Sigmoid colon (tissue), 7 donors: ENCODE measurements around the gene TRABD2B. TPM values are rescaled to one million over a fixed set of nuclear protein-coding genes. Genes with fewer than 3 reads are reported as not detected.

ENCODE experiments used
- DNase-seq: peaks from one replicate; pipeline ENCODE4 v3.0.0-alpha.2; 2019
- H3K27ac ChIP-seq, 4 donors: fragments of 200-600 bp; sonication (generic); one replicate each; pipeline ENCODE4 v1.5.1; 2016 to 2019; ENCODE audit warnings: mild to moderate bottlenecking in 1 of 4
- H3K27me3 ChIP-seq, 3 donors: fragments of 200-600 bp; sonication (generic); one replicate each; pipeline ENCODE4 v1.5.1; 2019; ENCODE audit warnings: mild to moderate bottlenecking in 1 of 3
- H3K36me3 ChIP-seq, 4 donors: fragments of 200-600 bp; sonication (generic); one replicate each; pipeline ENCODE4 v1.5.1; 2016 to 2019
- H3K4me1 ChIP-seq, 4 donors: fragments of 200-600 bp; sonication (generic); one replicate each; pipeline ENCODE4 v1.5.1; 2017 to 2019
- H3K4me3 ChIP-seq, 4 donors: fragments of 200-600 bp; sonication (generic); one replicate each; pipeline ENCODE4 v1.5.1; 2017 to 2019; ENCODE audit warnings: mild to moderate bottlenecking in 2 of 4, moderate library complexity in 1 of 4
- H3K9me3 ChIP-seq, 4 donors: fragments of 200-600 bp in 3 of 4; sonication (generic) in 3 of 4; one replicate each; pipeline versions ENCODE4 v1.5.1 to v1.6.1; 2013 to 2019
- CTCF ChIP-seq, 4 experiments: fragments of 450-650 bp in 3 of 4; fragments of 200-600 bp in 1 of 4; IDR thresholded peaks; one replicate each; pipeline ENCODE4 v1.5.1; 2016 to 2019; ENCODE audit warnings: antibody characterized with exemption in 4 of 4, mild to moderate bottlenecking in 3 of 4, moderate library complexity in 2 of 4
- EP300 ChIP-seq, 4 donors: sonication (generic); formaldehyde crosslinking; IDR thresholded peaks; one replicate each; pipeline ENCODE4 v1.6.1; 2017; ENCODE audit warnings: antibody characterized with exemption in 4 of 4
- POLR2A ChIP-seq, 2 donors: fragments of 450-650 bp; IDR thresholded peaks; one replicate each; pipeline ENCODE4 v1.6.1; 2016; ENCODE audit warnings: antibody characterized with exemption in 2 of 2, mild to moderate bottlenecking in 2 of 2, moderate library complexity in 2 of 2
- POLR2AphosphoS5 ChIP-seq, 4 donors: sonication (generic); formaldehyde crosslinking; IDR thresholded peaks; one replicate each; pipeline ENCODE4 v1.6.1; 2017; ENCODE audit warnings: antibody characterized with exemption in 4 of 4
- WGBS, 2 donors: extraction: QIAGEN DNeasy Blood & Tissue Kit; methylation state at CpG; one replicate each; pipeline ENCODE4 v1.1.7; 2013; 5-methylcytosine and 5-hydroxymethylcytosine counted together
- intact Hi-C: fragments of 100-400 bp; cut with DNase I; formaldehyde crosslinking; loops from one replicate; pipeline ENCODE4 v1.15.1; 2023
- polyA plus RNA-seq, 3 donors: library from polyadenylated mRNA; stranded (reverse); fragments of 200-250 nt; gene quantifications; one replicate each; pipeline ENCODE4 v1.2.3, GENCODE V29; 2013
- total RNA-seq, 4 donors: library from RNA; depleted of rRNA; stranded (reverse); fragments of >200 nt; gene quantifications; one replicate each; pipeline ENCODE4 v1.1.0, GENCODE V29; 2016
- donor health status: healthy with polysubstance abuse.
- donor health status: Bipolar disorder and iron deficiency.
- donor health status: healthy.

Gene TRABD2B
- total and polyA plus RNA-seq, 7 donors, result 0.63 to 1.8 (median 1.0) TPM; not detected in 1

- WGBS, 2 donors, result 63 to 73% methylated on average over 16 of the region's 16 CpGs
- Histone ChIP-seq H3K27ac (no peak overlapping the region), H3K4me3 (no peak overlapping the region), H3K4me1 (peaks cover 0 to 28% (median 26%) of the 10 kb centered on the region in 4 donors), H3K27me3 (peaks cover 31 to 99% (median 40%) of the 10 kb centered on the region in 3 donors), H3K9me3 (no peaks in the 10 kb centered on the region), H3K36me3 (no peaks in the 10 kb centered on the region)
- intact Hi-C loops, result loop anchor here (5.0 kb wide), 1 partner anchor 520 kb away; the partner anchor contains the start of gene PDZK1IP1
- peak; percentile 18 for DNase-seq
- TF ChIP-seq POLR2A (IDR thresholded peaks at IDR 0.05) (no peak), EP300 (IDR thresholded peaks at IDR 0.05) (no peak), CTCF (IDR thresholded peaks at IDR 0.05) (no peak), POLR2AphosphoS5 (IDR thresholded peaks at IDR 0.05) (no peak)
These were observed 284.4 kb downstream of the TRABD2B start for GRCh38 chr1:47712596-47713299.

- 74 to 82% methylated on average over 6 of the region's 6 CpGs for WGBS, 2 donors
- Histone ChIP-seq H3K9me3 (no peaks in the 10 kb centered on the region), H3K27ac (no peak overlapping the region), H3K27me3 (peaks cover 31 to 99% (median 40%) of the 10 kb centered on the region in 3 donors), H3K4me1 (peaks cover 0 to 28% (median 26%) of the 10 kb centered on the region in 4 donors), H3K36me3 (no peaks in the 10 kb centered on the region), H3K4me3 (no peak overlapping the region)
- no peak for TF ChIP-seq POLR2A (IDR thresholded peaks at IDR 0.05)
- no peak for TF ChIP-seq CTCF (IDR thresholded peaks at IDR 0.05)
- TF ChIP-seq POLR2AphosphoS5 (IDR thresholded peaks at IDR 0.05), result no peak
- no peak for TF ChIP-seq EP300 (IDR thresholded peaks at IDR 0.05)
- DNase-seq, result no peak
- intact Hi-C loops, result loop anchor here (1.0 to 5.0 kb wide), 4 partner anchors 179 to 533 kb away; partner anchors contain the start of gene PDZK1IP1
These were observed 285.2 kb downstream of the TRABD2B start for GRCh38 chr1:47711848-47712492.

GRCh38 chr1:47711184-47711847 is 285.9 kb downstream of the TRABD2B start:
- peaks cover 0 to 28% (median 26%) of the 10 kb centered on the region in 4 donors for H3K4me1 ChIP-seq
- 56 to 63% methylated on average over 15 of the region's 15 CpGs for WGBS, 2 donors
- H3K27ac ChIP-seq, result no peak overlapping the region
- no peak for TF ChIP-seq POLR2A (IDR thresholded peaks at IDR 0.05)
- TF ChIP-seq POLR2AphosphoS5 (IDR thresholded peaks at IDR 0.05), result no peak
- TF ChIP-seq CTCF (IDR thresholded peaks at IDR 0.05), result no peak
- no peak for TF ChIP-seq EP300 (IDR thresholded peaks at IDR 0.05)
- H3K27me3 ChIP-seq, result peaks cover 31 to 97% (median 40%) of the 10 kb centered on the region in 3 donors
- peak; percentile 25 for DNase-seq
- no peaks in the 10 kb centered on the region for H3K36me3 ChIP-seq
- no peak overlapping the region for H3K4me3 ChIP-seq
- H3K9me3 ChIP-seq, result no peaks in the 10 kb centered on the region
- intact Hi-C loops, result loop anchor here (1.0 to 5.0 kb wide), 4 partner anchors 179 to 533 kb away; partner anchors contain the start of gene PDZK1IP1

Other genes starting within 250 kb of the TRABD2B start
- not detected for gene SLC5A9, start 225.3 kb upstream of the TRABD2B start, total RNA-seq
- 1 to 10 TPM in 1 of 3 donors, under 1 TPM in 1, not detected in 1; 0.69 to 1.5 TPM for gene SLC5A9, start 225.3 kb upstream of the TRABD2B start, polyA plus RNA-seq